ENCODE data around the gene LY6G5C. TPM values are rescaled to one million over a fixed set of nuclear protein-coding genes. Genes with fewer than 3 reads are reported as not detected.

The LY6G5C gene
- total and polyA plus RNA-seq, 10 donors = 3.3 to 7.9 (median 5.2) TPM

DNA sequence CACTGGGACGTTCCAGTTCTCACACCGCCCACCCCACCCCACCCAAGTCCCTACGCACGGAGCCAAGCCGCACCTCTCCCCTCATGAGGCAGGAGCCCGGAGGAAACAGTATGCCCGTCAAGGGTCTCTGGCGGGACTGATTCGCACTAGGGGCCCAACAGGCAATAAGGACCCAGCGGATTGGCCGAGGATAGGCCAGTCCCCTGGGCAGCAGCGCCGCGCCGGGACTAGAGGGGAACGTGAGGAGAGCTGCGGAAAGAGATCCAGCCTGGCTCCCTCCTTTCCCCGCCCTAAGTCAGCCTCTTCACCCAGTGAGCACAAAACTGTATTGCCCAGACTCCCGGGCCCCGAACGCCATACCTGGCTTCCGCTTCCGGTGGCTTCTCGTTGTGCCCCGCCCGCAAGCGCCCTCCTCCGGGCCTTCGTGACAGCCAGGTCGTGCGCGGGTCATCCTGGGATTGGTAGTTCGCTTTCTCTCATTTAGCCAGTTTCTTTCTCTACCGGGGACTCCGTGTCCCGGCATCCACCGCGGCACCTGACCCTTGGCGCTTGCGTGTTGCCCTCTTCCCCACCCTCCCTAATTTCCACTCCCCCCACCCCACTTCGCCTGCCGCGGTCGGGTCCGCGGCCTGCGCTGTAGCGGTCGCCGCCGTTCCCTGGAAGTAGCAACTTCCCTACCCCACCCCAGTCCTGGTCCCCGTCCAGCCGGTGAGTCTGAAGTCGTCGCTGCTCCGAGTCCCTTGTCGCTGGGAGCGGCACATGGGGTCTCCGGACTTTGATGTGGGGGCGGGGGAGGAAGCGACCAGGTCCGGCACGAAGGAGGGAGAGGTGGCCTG, 15.1 kb downstream of the LY6G5C start, which contains the start of gene CSNK2B:
TSS of gene CSNK2B (plus strand) at position 580 of the 836 bp plus-strand sequence. CDS start 752 bp downstream, outside the sequence.
- intact Hi-C loops (cut with DNase I; ENCODE audit: low total_unique reads) = no loop called here
- TF ChIP-seq, protein P1, sequence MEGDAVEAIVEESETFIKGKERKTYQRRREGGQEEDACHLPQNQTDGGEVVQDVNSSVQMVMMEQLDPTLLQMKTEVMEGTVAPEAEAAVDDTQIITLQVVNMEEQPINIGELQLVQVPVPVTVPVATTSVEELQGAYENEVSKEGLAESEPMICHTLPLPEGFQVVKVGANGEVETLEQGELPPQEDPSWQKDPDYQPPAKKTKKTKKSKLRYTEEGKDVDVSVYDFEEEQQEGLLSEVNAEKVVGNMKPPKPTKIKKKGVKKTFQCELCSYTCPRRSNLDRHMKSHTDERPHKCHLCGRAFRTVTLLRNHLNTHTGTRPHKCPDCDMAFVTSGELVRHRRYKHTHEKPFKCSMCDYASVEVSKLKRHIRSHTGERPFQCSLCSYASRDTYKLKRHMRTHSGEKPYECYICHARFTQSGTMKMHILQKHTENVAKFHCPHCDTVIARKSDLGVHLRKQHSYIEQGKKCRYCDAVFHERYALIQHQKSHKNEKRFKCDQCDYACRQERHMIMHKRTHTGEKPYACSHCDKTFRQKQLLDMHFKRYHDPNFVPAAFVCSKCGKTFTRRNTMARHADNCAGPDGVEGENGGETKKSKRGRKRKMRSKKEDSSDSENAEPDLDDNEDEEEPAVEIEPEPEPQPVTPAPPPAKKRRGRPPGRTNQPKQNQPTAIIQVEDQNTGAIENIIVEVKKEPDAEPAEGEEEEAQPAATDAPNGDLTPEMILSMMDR (IDR thresholded peaks at IDR 0.05 in 8 of 11, conservative IDR thresholded peaks at IDR 0.05 in 3 of 11) = peak in 6 of 11 experiments; percentile 7 to 51 (median 19)
- TF ChIP-seq POLR2A (IDR thresholded peaks at IDR 0.05) (peak in 2 of 3 donors; percentile 26 to 40), POLR2AphosphoS5 (IDR thresholded peaks at IDR 0.05) (peak; percentile 89 to 96 (median 93))
- no peaks in the 10 kb centered on the region for H3K27me3 ChIP-seq (replicated peaks in 1 of 7)
- peak within 1 kb of the TSS; percentile 75 to 85 (median 78) for H3K4me3 ChIP-seq
- peak; percentile 100 for DNase-seq
- 0 to 1% (median 1%) methylated on average over 42 to 63 of the region's 63 CpGs for WGBS, 5 donors
- peak within 1 kb of the TSS; percentile 96 to 99 (median 98) for H3K27ac ChIP-seq
- H3K36me3 ChIP-seq = peaks cover 0 to 68% (median 53%) of the 10 kb centered on the region in 6 donors
- H3K4me1 ChIP-seq = peaks cover 32 to 77% (median 63%) of the 10 kb centered on the region in 6 donors
- no peaks in the 10 kb centered on the region for H3K9me3 ChIP-seq

DNA sequence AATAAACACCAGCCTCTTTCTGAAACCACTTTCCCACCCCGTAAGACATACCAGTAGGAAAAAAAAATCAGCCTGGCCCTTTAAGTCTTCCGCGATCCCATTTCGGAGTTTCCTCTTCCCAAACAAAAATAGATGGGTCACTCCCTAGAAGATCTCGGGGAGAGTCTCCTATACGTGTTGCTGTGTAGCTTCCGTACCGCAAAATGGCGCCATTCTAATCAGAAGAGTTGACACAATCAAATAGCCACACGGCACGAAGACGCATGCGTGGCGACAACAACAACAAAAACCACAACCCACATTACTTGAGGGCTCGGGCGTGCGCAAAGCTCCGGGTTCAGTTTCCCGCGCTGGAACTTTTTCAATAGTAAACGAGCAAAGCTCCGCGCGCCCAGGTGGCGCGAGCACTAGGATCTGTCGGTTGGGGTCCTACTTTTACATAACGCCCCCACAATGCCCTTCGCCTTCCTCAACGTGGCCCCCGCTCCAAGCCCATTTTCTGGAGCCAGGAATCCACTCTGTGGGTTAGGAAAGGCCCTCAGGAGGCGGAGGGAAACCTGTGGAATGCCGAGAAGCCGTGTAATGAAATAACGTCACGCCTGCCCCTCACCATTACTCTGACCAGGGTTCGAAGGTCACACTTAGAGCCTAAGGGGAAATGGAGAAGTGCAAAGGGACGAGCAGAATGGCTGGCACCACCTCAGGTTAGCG, 15.9 kb downstream of the LY6G5C start, which contains the start of gene GPANK1:
TSS of gene GPANK1 (minus strand) at position 208 of the 711 bp plus-strand sequence. CDS start 519 bp downstream, outside the sequence.
- peak; percentile 94 for DNase-seq
- H3K27me3 ChIP-seq (replicated peaks in 1 of 7) = no peaks in the 10 kb centered on the region
- TF ChIP-seq POLR2AphosphoS5 (IDR thresholded peaks at IDR 0.05) = peak in 2 of 3 donors; percentile 77 to 86
- TF ChIP-seq, protein P1 (IDR thresholded peaks at IDR 0.05 in 8 of 11, conservative IDR thresholded peaks at IDR 0.05 in 3 of 11) = no peak
- peak in 1 of 3 donors; percentile 62 for TF ChIP-seq POLR2A (IDR thresholded peaks at IDR 0.05)
- WGBS, 5 donors = 0% methylated on average over 32 to 39 of the region's 39 CpGs
- peaks cover 32 to 82% (median 64%) of the 10 kb centered on the region in 6 donors for H3K4me1 ChIP-seq
- no peaks in the 10 kb centered on the region for H3K9me3 ChIP-seq
- peak within 1 kb of the TSS; percentile 75 to 85 (median 78) for H3K4me3 ChIP-seq
- intact Hi-C loops (cut with DNase I; ENCODE audit: low total_unique reads) = no loop called here
- H3K36me3 ChIP-seq = peaks cover 0 to 61% (median 46%) of the 10 kb centered on the region in 6 donors
- peak within 1 kb of the TSS; percentile 96 to 99 (median 98) for H3K27ac ChIP-seq

DNA sequence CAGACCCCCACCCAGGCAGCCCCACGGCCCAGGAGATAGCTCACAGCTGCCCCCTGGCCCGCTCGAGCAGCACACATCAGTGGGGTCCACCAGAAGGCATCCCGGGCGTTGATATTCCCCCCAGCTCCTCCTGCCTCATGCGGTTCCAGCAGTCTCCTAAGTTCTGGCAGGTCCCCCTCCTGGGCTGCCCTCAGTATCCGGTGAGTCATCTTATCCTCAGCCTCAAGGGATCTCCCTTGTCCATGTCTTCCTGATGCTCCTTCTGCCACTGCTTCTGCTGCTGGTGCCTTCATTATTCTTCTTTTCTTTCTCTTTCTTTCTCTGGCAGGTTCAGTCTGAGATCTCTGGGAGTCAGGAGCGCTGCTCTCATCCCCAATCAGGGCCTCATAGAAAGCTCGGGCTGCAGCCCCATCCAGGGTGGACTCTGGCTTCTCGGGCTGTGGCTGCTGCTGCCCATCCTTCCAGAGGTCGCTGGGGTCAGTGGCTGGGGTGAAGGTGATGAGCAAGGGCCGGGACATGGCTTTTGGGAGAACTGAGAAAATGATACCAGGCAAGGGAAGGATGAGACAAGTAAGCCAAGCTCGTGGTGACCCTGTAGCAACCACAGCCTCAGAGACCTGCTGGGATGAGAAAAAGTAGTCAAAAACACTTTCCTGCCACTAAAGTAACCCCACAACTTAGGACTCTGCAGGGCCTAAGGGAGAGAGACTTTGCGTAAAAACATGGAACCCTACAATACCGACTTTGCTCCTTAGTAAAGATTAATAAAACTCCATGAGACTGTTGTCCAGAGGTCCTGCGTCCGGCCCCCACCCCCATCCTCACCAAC, 16.7 kb downstream of the LY6G5C start:
- peak; percentile 82 for DNase-seq
- peaks cover 37 to 85% (median 71%) of the 10 kb centered on the region in 6 donors for H3K4me1 ChIP-seq
- H3K36me3 ChIP-seq = peaks cover 0 to 55% (median 38%) of the 10 kb centered on the region in 6 donors
- H3K27me3 ChIP-seq (replicated peaks in 1 of 7) = no peaks in the 10 kb centered on the region
- H3K27ac ChIP-seq = peak overlapping the region; percentile 96 to 99 (median 98)
- TF ChIP-seq POLR2A (IDR thresholded peaks at IDR 0.05) (no peak), POLR2AphosphoS5 (IDR thresholded peaks at IDR 0.05) (peak in 2 of 3 donors; percentile 22 to 30)
- TF ChIP-seq, protein P1 (IDR thresholded peaks at IDR 0.05 in 8 of 11, conservative IDR thresholded peaks at IDR 0.05 in 3 of 11) = no peak
- no peaks in the 10 kb centered on the region for H3K9me3 ChIP-seq
- intact Hi-C loops (cut with DNase I; ENCODE audit: low total_unique reads) = no loop called here
- WGBS, 5 donors = 28 to 36% (median 31%) methylated on average over 16 to 17 of the region's 17 CpGs
- H3K4me3 ChIP-seq = peak overlapping the region; percentile 75 to 85 (median 78)

Data from spleen (tissue), 11 donors.